GM10847 (cell line): ENCODE results near the gene NKAIN2.

ENCODE experiments used
- POLR2A ChIP-seq: IDR thresholded peaks from 2 replicates; pipeline ENCODE4 v1.6.1; 2011; ENCODE audit not compliant: insufficient read length; ENCODE audit errors: extremely low read depth

NKAIN2 gene

GRCh38 chr6:123898665-123899064, 95.0 kb downstream of the NKAIN2 start:
- no peak for TF ChIP-seq POLR2A

- TF ChIP-seq POLR2A: no peak
Measured at GRCh38 chr6:123899745-123900144, 96.1 kb downstream of the NKAIN2 start.

GRCh38 chr6:123901436-123901835, 97.8 kb downstream of the NKAIN2 start:
- TF ChIP-seq POLR2A: no peak

GRCh38 chr6:123902738-123903313, 99.2 kb downstream of the NKAIN2 start:
- no peak for TF ChIP-seq POLR2A

GRCh38 chr6:123904228-123904627, 100.6 kb downstream of the NKAIN2 start:
- TF ChIP-seq POLR2A: no peak

GRCh38 chr6:123908797-123909196, 105.1 kb downstream of the NKAIN2 start:
- TF ChIP-seq POLR2A: no peak

GRCh38 chr6:123909989-123910388, 106.3 kb downstream of the NKAIN2 start:
- no peak for TF ChIP-seq POLR2A

- no peak for TF ChIP-seq POLR2A
Measured at GRCh38 chr6:123913863-123914262, 110.2 kb downstream of the NKAIN2 start.

- no peak for TF ChIP-seq POLR2A
Measured at GRCh38 chr6:123925350-123925749, 121.7 kb downstream of the NKAIN2 start.

- TF ChIP-seq POLR2A: no peak
Measured at GRCh38 chr6:123925842-123926399, 122.3 kb downstream of the NKAIN2 start.

- no peak for TF ChIP-seq POLR2A
Measured at GRCh38 chr6:123928529-123928928, 124.9 kb downstream of the NKAIN2 start.

- TF ChIP-seq POLR2A: no peak
Measured at GRCh38 chr6:123931928-123932327, 128.3 kb downstream of the NKAIN2 start.

GRCh38 chr6:123940551-123940950, 136.9 kb downstream of the NKAIN2 start:
- TF ChIP-seq POLR2A: no peak

GRCh38 chr6:123941855-123942254, 138.2 kb downstream of the NKAIN2 start:
- TF ChIP-seq POLR2A: no peak

GRCh38 chr6:123945386-123945785, 141.7 kb downstream of the NKAIN2 start:
- TF ChIP-seq POLR2A: no peak

- no peak for TF ChIP-seq POLR2A
Measured at GRCh38 chr6:123953920-123954319, 150.3 kb downstream of the NKAIN2 start.

GRCh38 chr6:123956492-123957139, 153.0 kb downstream of the NKAIN2 start:
- no peak for TF ChIP-seq POLR2A
